Right ventricle myocardium superior (tissue), 1 donor: Measurements from ENCODE around the gene MTCH1. TPM values are rescaled to one million over a fixed set of nuclear protein-coding genes. Genes with fewer than 3 reads are reported as not detected.
A peak's percentile ranks its signal among the peaks of the same experiment; 100 is the strongest.
"Not testable (repeated sequence)": the region's sequence is repeated elsewhere in the genome, so short reads cannot be mapped to it uniquely, and the experiment has no call there.

Experiments
- ATAC-seq: fragments of 200-7000 bp; cut with Tn5 transposase; one replicate; pipeline ENCODE4 v1.9.1; 2020; ENCODE audit warnings: mild to moderate bottlenecking; ENCODE audit not compliant: poor library complexity
- DNase-seq: peaks from one replicate; pipeline ENCODE4 v3.0.0-alpha.2; 2020
- intact Hi-C: fragments of 100-400 bp; cut with DNase I; formaldehyde crosslinking; loops from one replicate; pipeline ENCODE4 v1.11.2; 2022
- total RNA-seq: library from RNA; stranded (reverse); fragmentation: NEBNext Ultra II Directional; extraction: Animal tissue kit (Norgen Biotek cat#: 25700); gene quantifications from one replicate; pipeline ENCODE4 v1.2.1, GENCODE V29; 2021
- donor health status: DM: no; HTN: yes; CAD: no; lungs with severe emphysema.

The MTCH1 gene
- total RNA-seq, 1 donor from 2014 or later = 205 TPM

DNA sequence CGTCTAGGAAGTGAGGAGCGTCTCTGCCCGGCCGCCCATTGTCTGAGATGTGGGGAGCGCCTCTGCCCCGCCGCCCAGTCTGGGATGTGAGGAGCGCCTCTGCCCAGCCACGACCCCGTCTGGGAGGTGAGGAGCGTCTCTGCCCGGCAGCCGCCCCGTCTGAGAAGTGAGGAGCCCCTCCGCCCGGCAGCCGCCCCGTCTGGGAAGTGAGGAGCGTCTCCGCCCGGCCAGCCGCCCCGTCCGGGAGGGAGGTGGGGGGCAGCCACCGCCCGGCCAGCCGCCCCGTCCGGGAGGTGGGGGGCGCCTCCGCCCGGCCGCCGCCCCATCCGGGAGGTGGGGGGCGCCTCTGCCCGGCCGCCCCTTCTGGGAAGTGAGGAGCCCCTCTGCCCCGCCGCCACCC, 44.4 kb downstream of the MTCH1 start:
- ATAC-seq, intact Hi-C loops, DNase-seq: not testable (repeated sequence)

DNA sequence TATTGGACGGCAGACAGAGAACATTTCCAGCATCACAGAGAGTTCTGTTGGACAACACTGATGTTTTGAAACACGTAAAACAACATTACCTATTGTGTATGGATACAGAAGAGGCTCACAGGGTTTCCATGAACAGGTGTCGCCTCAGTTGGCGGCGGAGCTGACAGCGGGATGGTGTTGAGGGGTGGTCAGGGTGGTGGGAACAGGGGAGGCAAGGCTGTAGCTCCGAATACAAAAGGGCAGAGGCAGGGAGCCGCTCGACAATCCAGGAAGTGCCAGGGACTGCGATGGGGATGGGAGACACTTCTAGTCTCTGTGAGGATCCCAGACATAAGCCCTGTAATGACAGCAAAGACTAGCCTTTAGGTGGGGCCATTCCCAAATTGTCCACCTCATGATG, 46.0 kb downstream of the MTCH1 start:
- DNase-seq = no peak
- no peak for ATAC-seq
- intact Hi-C loops = no loop called here

DNA sequence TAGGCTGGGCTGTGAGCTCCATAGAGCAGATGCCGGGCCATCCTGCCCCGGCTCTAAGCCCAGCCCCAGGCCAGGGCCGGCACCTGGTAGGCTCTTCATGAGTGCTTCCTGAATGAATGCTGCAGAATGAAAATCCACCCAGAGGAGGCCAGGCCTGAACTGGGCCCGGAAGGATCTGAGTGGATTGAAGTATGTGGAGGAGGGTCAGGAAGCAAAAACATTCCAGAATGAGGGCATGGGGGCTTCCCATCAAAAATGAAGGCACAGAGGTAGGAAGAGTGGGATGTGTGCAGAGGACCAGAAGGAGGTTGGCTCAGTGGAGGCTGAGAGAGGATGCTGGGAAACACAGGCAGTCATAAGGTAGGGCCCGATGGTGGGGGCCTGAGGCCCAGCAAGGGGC, 47.0 kb downstream of the MTCH1 start:
- DNase-seq, ATAC-seq, intact Hi-C loops: not testable (repeated sequence)

DNA sequence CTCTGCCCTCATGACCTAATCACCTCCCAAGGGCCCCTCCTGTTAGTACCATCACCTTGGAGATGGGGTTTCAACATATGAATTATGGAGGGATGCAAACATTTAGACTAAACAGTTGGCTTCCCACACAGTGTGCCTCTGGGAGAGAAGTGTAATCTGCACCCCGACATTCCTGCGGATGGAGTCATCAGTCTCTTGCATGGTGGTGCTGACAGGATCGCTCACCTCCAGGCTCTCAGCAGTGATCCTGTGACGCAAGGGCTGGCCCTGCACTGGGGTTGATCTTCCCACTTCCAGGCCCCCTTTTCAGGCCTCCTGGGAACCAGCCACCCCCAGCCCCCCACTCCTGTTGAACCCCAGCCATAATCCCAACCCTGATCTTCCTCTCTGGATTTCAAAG, 47.5 kb downstream of the MTCH1 start:
- ATAC-seq (peak; percentile 56), DNase-seq (no peak)
- intact Hi-C loops = no loop called here

DNA sequence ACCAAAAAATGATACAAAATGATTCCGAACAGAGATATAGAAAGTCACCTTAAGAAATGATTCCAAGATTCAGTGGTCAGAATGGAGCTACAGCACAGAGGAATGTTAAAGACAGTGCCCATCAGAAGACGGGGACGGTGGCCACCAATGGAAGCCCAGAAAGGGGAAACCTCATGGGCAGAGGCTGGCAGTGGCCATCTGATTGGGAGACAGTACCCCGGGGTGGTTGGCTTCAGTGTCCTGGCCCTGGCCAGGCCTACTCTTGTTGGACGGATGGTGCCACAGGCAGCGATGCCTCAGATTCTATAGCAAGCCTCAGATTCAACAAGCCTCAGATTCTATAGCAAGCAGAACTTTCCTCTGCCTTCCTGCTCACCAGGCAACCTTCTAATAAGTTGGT, 48.1 kb downstream of the MTCH1 start:
- DNase-seq = no peak
- no peak for ATAC-seq
- intact Hi-C loops = no loop called here

GRCh38 chr6:36936824-36937223, 49.2 kb downstream of the MTCH1 start:
- no peak for DNase-seq
- intact Hi-C loops = no loop called here
- no peak for ATAC-seq

GRCh38 chr6:36934901-36935300, 51.1 kb downstream of the MTCH1 start:
- intact Hi-C loops = no loop called here
- no peak for ATAC-seq
- no peak for DNase-seq

GRCh38 chr6:36933519-36933918, 52.5 kb downstream of the MTCH1 start:
- ATAC-seq = no peak
- DNase-seq = no peak
- intact Hi-C loops = no loop called here

DNA sequence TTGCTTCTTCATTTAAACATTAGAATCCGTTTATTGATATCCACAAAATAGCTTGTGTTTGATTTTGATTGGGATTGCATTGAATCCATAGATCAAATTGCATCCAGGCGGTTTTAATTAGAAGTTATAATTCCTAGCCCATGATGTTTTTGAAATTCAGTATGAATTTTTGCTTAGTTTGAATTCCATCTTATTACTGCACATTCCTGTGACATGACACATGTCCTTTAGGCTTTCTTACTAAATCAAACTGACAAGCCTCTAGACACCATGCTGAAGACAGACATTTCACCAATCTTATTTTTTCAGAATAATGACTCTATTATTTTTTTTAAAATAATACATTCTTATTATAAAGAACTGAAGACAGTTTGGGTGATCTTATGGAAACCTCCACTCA, 52.9 kb downstream of the MTCH1 start:
- DNase-seq (no peak), ATAC-seq (no peak)
- intact Hi-C loops = no loop called here

DNA sequence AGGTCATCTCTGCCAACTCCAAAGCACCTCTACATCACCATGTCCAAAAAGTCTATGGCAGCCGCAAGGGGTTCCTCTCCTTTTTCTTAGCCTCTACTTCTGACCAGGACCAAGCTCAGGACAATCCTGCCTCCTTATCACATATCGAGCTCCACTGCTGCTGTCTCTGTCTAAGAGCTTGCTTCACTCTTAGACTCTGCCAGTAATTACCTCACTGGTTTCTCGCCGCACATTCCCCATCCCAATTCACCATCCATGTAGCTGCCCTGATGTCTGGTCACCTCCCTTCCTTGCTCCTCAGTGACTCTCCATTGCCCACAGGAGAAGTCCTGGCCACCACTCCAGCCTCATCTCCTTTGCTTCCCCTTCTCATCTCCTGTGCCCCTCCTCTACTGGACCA, 55.5 kb downstream of the MTCH1 start:
- intact Hi-C loops = no loop called here
- ATAC-seq (peak; percentile 50), DNase-seq (no peak)

DNA sequence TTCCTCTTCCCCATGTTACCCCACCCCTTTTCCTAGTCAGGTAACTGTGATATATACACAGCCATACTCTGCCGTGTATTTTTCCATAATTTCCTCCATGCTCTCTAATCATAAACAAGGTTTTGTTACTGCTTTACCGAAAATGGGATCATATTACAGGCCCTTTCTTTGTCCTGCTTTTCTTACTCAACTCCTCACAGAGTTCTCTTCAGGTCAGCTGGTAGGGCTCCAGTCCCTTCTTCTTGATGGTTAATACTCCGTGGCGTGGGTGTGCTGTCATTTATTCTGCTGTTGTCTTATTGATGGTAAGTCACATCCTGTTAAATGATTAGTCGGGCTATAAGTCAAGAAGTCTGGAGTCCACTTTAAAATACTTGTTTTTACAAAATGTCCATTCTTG, 56.4 kb downstream of the MTCH1 start:
- intact Hi-C loops = no loop called here
- no peak for DNase-seq
- ATAC-seq = peak; percentile 48

- DNase-seq (no peak), ATAC-seq (peak; percentile 33)
- intact Hi-C loops = no loop called here
Measured at GRCh38 chr6:36929152-36929551, 56.8 kb downstream of the MTCH1 start.

DNA sequence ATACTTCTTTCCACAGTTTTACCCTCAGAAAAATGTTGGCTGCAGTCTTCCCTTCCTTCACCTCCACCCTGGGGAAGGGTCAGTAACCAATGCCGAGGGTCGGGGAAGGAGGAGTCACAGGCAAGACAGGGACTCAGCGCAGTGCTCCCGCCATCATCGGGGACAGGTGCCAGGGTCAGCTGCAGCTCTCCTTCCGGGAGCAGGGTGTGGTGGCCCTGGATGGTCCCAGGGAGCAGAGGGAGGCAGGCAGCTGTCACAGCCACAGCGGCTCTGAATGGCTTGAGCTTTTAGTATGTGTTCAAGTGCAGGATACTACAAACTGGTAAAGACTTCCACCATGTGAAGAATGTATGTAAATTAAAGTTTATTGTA, 57.5 kb downstream of the MTCH1 start:
- ATAC-seq (peak; percentile 38), DNase-seq (no peak)
- intact Hi-C loops = no loop called here

- intact Hi-C loops = no loop called here
- DNase-seq (peak; percentile 64), ATAC-seq (peak; percentile 69)
Measured at GRCh38 chr6:36927691-36928546, 58.1 kb downstream of the MTCH1 start.

DNA sequence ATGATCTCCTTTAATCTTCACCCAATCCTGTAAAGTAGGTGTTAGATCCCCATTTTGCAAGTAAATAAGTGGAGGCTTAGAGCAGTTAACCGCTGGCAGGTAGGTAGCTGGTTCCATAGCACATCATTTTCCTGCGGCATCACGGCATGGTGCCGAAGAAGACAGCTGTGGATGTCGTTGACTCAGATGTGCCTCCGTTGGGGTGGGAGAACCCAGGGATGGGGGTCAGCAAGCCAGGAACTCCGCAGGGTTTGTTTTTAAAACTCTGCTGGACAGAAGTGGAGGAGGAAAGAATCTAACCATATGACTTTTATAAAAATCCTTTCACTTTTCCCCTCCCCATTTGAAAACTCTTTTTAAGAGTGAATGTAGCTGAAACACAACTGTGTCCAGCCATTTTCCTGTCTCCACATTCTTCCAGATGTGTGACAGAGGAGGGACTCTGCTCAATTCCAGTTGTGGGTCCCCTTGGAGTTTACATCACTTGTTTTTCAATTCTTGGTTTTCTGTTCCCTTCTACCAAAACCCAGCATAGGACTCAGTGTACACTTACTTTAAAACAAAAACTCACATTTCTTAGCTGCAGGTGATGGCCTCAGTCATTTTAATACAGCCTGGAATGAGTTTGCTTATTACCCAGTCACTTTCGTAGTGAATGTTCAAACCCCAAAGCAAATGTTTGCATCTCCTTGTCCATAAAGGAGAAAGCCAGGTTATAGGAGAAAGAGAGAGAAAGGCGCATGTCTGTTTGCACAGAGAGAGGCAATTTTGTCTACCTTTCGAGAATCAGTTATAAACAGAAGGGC, 59.1 kb downstream of the MTCH1 start:
- intact Hi-C loops = no loop called here
- DNase-seq (no peak), ATAC-seq (peak; percentile 2)

- intact Hi-C loops = no loop called here
Measured at GRCh38 chr6:36925809-36926208, 60.2 kb downstream of the MTCH1 start.

GRCh38 chr6:36924778-36925374, 61.1 kb downstream of the MTCH1 start:
- ATAC-seq = no peak
- DNase-seq = no peak
- intact Hi-C loops = no loop called here

More at GRCh38 chr6:36925809-36926208, 60.2 kb downstream of the MTCH1 start:
- DNase-seq = no peak
- no peak for ATAC-seq

DNA sequence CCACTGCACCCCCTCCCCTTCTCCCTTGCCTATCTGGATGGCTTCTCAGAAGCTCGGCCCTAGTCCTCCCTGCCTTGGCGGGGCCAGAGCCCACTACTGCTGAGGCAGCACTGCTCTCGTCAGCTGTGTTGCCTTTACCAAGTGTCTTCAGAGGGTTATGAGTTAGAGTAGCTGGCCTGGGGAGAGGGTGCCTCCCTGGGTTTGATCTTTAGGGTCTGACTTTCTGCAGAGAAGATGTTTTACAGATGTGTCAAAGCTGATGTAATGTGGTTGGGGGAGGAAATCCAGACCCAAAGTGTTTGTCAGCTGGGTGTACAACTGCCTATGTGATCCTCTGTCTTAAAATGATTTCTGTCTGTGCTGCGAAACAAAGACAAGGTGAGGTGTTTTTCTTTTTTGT, 61.9 kb downstream of the MTCH1 start:
- DNase-seq = no peak
- ATAC-seq = no peak
- intact Hi-C loops = no loop called here

- intact Hi-C loops = no loop called here
- ATAC-seq = peak; percentile 27
- DNase-seq = no peak
Measured at GRCh38 chr6:36920546-36920945, 65.5 kb downstream of the MTCH1 start.

DNA sequence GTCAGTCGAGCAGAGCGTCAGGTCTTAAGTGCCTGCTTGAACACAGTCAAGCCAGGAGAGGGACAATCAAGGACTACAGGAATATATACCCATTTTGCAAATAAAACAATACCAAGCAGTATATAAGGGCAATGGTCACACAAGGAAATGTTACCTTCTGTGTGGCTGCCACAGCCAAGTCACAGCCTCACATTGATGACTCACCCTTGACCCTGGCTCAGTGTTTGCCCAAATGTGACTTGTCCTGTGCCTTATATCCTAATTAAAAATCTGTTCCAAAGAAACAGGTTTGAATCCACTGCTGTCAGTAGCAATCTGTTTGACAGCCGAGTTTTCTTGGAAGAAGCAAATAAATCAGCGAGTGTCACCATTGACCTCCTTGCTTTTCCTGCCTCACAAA, 65.9 kb downstream of the MTCH1 start:
- no peak for DNase-seq
- ATAC-seq = no peak
- intact Hi-C loops = no loop called here
